GM21529 (cell line): ENCODE measurements around the gene ECEL1.

ENCODE experiments used
- ATAC-seq: cut with Tn5 transposase; IDR thresholded peaks from one replicate; pipeline ENCODE4 v1.9.1; 2021; ENCODE audit not compliant: unreplicated experiment

Gene ECEL1

GRCh38 chr2:232484628-232485347, 2.8 kb downstream of the ECEL1 start:
- no peak for ATAC-seq

- ATAC-seq = no peak
These were observed 3.6 kb downstream of the ECEL1 start for GRCh38 chr2:232483923-232484627.

- no peak for ATAC-seq
These were observed 4.2 kb downstream of the ECEL1 start for GRCh38 chr2:232483311-232483922.

- no peak for ATAC-seq
These were observed 5.1 kb downstream of the ECEL1 start for GRCh38 chr2:232482301-232483238.

- no peak for ATAC-seq
These were observed 6.1 kb downstream of the ECEL1 start for GRCh38 chr2:232481322-232482140.

GRCh38 chr2:232480201-232481190, 7.1 kb downstream of the ECEL1 start:
- ATAC-seq = no peak

GRCh38 chr2:232479341-232480200, 8.1 kb downstream of the ECEL1 start:
- ATAC-seq = no peak

GRCh38 chr2:232478571-232479340, 8.9 kb downstream of the ECEL1 start:
- no peak for ATAC-seq

GRCh38 chr2:232477751-232478510, 9.7 kb downstream of the ECEL1 start:
- ATAC-seq = no peak

GRCh38 chr2:232476791-232477190, 10.8 kb downstream of the ECEL1 start:
- no peak for ATAC-seq

GRCh38 chr2:232476045-232476444, 11.6 kb downstream of the ECEL1 start:
- ATAC-seq = no peak

- no peak for ATAC-seq
These were observed 14.2 kb downstream of the ECEL1 start for GRCh38 chr2:232473467-232473890.

- ATAC-seq = no peak
These were observed 21.4 kb downstream of the ECEL1 start for GRCh38 chr2:232466221-232466620.

- ATAC-seq = no peak
These were observed 22.6 kb downstream of the ECEL1 start for GRCh38 chr2:232465061-232465460.

- no peak for ATAC-seq
These were observed 23.1 kb downstream of the ECEL1 start for GRCh38 chr2:232464544-232464885.

GRCh38 chr2:232463701-232464543, 23.7 kb downstream of the ECEL1 start:
- ATAC-seq = no peak
